ENCODE measurements around the gene SLC38A6.

SLC38A6 gene

GRCh38 chr14:61098721-61099120 lies 117.7 kb downstream of the SLC38A6 start:
- DNase-seq (ENCODE audit: insufficient read length, low spot score) (no peak), FAIRE-seq (no peak)
- TF ChIP-seq CTCF (IDR thresholded peaks at IDR 0.05; ENCODE audit: insufficient read depth, missing control alignments): no peak

GRCh38 chr14:61099216-61099835 lies 118.3 kb downstream of the SLC38A6 start:
- TF ChIP-seq CTCF (IDR thresholded peaks at IDR 0.05; ENCODE audit: insufficient read depth, missing control alignments): no peak
- DNase-seq (ENCODE audit: insufficient read length, low spot score) (no peak), FAIRE-seq (no peak)

- no peak for TF ChIP-seq CTCF (IDR thresholded peaks at IDR 0.05; ENCODE audit: insufficient read depth, missing control alignments)
- DNase-seq (ENCODE audit: insufficient read length, low spot score): no peak
- FAIRE-seq: no peak
Observed at GRCh38 chr14:61101803-61102548, 120.9 kb downstream of the SLC38A6 start.

All from D721Med (cell line).